Neural progenitor cell (in vitro differentiated cells): ENCODE measurements around the gene LRRN3. TPM values are rescaled to one million over a fixed set of nuclear protein-coding genes. Genes with fewer than 3 reads are reported as not detected.

Experiments
- DNase-seq: peaks from one replicate; pipeline ENCODE4 v3.0.0-alpha.2; 2016; ENCODE audit warnings: low spot score
- H2AFZ ChIP-seq: fragments of 200-600 bp; sonication (generic); replicated peaks from 2 replicates; pipeline ENCODE4 v1.6.1; 2016; ENCODE audit warnings: antibody characterized with exemption
- H3F3A ChIP-seq: fragments of 200-600 bp; sonication (generic); 2 replicates; pipeline ENCODE4 v1.6.1; 2016; ENCODE audit warnings: antibody characterized with exemption, low read depth
- H3K27ac ChIP-seq: fragments of 200-600 bp; sonication (generic); 2 replicates; pipeline ENCODE4 v1.5.1; 2016; ENCODE audit warnings: mild to moderate bottlenecking
- H3K27me3 ChIP-seq: fragments of 200-600 bp; sonication (generic); 2 replicates; pipeline ENCODE4 v1.6.1; 2016; ENCODE audit warnings: mild to moderate bottlenecking, moderate library complexity
- H3K36me3 ChIP-seq: fragments of 200-600 bp; sonication (generic); 2 replicates; pipeline ENCODE4 v1.5.1; 2016
- H3K4me1 ChIP-seq: fragments of 200-600 bp; sonication (generic); 2 replicates; pipeline ENCODE4 v1.6.1; 2016; ENCODE audit warnings: mixed run types
- H3K4me2 ChIP-seq: fragments of 200-600 bp; sonication (generic); 2 replicates; pipeline ENCODE4 v1.6.1; 2016
- H3K4me3 ChIP-seq: fragments of 200-600 bp; sonication (generic); 2 replicates; pipeline ENCODE4 v1.5.1; 2016
- H3K79me2 ChIP-seq: fragments of 200-600 bp; sonication (generic); 2 replicates; pipeline ENCODE4 v1.6.1; 2016; ENCODE audit warnings: low read depth
- H3K9ac ChIP-seq: fragments of 200-600 bp; sonication (generic); 2 replicates; pipeline ENCODE4 v1.6.1; 2016
- H3K9me3 ChIP-seq: fragments of 200-600 bp; sonication (generic); 2 replicates; pipeline ENCODE4 v1.5.1; 2016; ENCODE audit warnings: low read depth
- H4K20me1 ChIP-seq: fragments of 200-600 bp; sonication (generic); 2 replicates; pipeline ENCODE4 v1.6.1; 2016; ENCODE audit warnings: low read depth
- H3K27ac Mint-ChIP-seq: 3 replicates; pipeline ENCODE4 v1.8.0; 2021; ENCODE audit warnings: mixed read lengths
- H3K27me3 Mint-ChIP-seq: 2 replicates; pipeline ENCODE4 v1.8.0; 2022; ENCODE audit warnings: low read depth, mild to moderate bottlenecking, inconsistent platforms, moderate library complexity, mixed read lengths; ENCODE audit not compliant: insufficient read depth
- H3K36me3 Mint-ChIP-seq: 3 replicates; pipeline ENCODE4 v1.8.0; 2021; ENCODE audit warnings: mixed read lengths
- H3K4me1 Mint-ChIP-seq: 3 replicates; pipeline ENCODE4 v1.8.0; 2021; ENCODE audit warnings: mixed read lengths
- H3K4me3 Mint-ChIP-seq: 3 replicates; pipeline ENCODE4 v1.8.0; 2021; ENCODE audit warnings: mild to moderate bottlenecking, moderate library complexity, mixed read lengths
- H3K9me3 Mint-ChIP-seq: 3 replicates; pipeline ENCODE4 v1.8.0; 2020; ENCODE audit warnings: mixed read lengths
- EZH2 ChIP-seq: fragments of 200-600 bp; sonication (generic); IDR thresholded peaks from 2 replicates; pipeline ENCODE4 v1.6.1; 2017; ENCODE audit warnings: antibody characterized with exemption, mild to moderate bottlenecking, moderate library complexity
- EZH2phosphoT487 ChIP-seq: fragments of 200-600 bp; sonication (generic); IDR thresholded peaks from 2 replicates; pipeline ENCODE4 v1.6.1; 2017; ENCODE audit warnings: antibody characterized with exemption
- total RNA-seq: library from RNA; depleted of rRNA; stranded (reverse); fragments of >200 nt; gene quantifications from 2 replicates; pipeline ENCODE4 v1.2.3, GENCODE V29; 2015; ENCODE audit warnings: low replicate concordance
- TF ChIP-seq, protein P1 (sequence below): fragments of 200-600 bp; sonication (generic); IDR thresholded peaks from 2 replicates; pipeline ENCODE4 v1.5.1; 2017; ENCODE audit warnings: antibody characterized with exemption, mild to moderate bottlenecking

The LRRN3 gene
- total RNA-seq, 1 donor from 2014 or later: 2.4 TPM

GRCh38 chr7:111098926-111099250 lies 8.0 kb downstream of the LRRN3 start:
- Histone ChIP-seq H2AFZ (no peak overlapping the region), H3K27ac (no peak overlapping the region), H3K4me1 (peaks cover 56% of the 10 kb centered on the region), H3K27me3 (no peaks in the 10 kb centered on the region), H3K4me2 (no peak overlapping the region), H3K36me3 (no peaks in the 10 kb centered on the region), H3K4me3 (no peak overlapping the region), H3F3A (peaks cover 18% of the 10 kb centered on the region), H3K9ac (no peak overlapping the region), H4K20me1 (no peaks in the 10 kb centered on the region), H3K9me3 (no peaks in the 10 kb centered on the region), H3K79me2 (no peaks in the 10 kb centered on the region)
- no peaks in the 10 kb centered on the region for H3K27me3 Mint-ChIP-seq
- DNase-seq: no peak
- H3K36me3 Mint-ChIP-seq: peaks cover 5% of the 10 kb centered on the region
- H3K27ac Mint-ChIP-seq: no peak overlapping the region
- peaks cover 35% of the 10 kb centered on the region for H3K4me1 Mint-ChIP-seq
- H3K9me3 Mint-ChIP-seq: no peaks in the 10 kb centered on the region
- TF ChIP-seq, protein P1, sequence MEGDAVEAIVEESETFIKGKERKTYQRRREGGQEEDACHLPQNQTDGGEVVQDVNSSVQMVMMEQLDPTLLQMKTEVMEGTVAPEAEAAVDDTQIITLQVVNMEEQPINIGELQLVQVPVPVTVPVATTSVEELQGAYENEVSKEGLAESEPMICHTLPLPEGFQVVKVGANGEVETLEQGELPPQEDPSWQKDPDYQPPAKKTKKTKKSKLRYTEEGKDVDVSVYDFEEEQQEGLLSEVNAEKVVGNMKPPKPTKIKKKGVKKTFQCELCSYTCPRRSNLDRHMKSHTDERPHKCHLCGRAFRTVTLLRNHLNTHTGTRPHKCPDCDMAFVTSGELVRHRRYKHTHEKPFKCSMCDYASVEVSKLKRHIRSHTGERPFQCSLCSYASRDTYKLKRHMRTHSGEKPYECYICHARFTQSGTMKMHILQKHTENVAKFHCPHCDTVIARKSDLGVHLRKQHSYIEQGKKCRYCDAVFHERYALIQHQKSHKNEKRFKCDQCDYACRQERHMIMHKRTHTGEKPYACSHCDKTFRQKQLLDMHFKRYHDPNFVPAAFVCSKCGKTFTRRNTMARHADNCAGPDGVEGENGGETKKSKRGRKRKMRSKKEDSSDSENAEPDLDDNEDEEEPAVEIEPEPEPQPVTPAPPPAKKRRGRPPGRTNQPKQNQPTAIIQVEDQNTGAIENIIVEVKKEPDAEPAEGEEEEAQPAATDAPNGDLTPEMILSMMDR: no peak
- no peak for TF ChIP-seq EZH2phosphoT487
- no peak for TF ChIP-seq EZH2
- no peak overlapping the region for H3K4me3 Mint-ChIP-seq

DNA sequence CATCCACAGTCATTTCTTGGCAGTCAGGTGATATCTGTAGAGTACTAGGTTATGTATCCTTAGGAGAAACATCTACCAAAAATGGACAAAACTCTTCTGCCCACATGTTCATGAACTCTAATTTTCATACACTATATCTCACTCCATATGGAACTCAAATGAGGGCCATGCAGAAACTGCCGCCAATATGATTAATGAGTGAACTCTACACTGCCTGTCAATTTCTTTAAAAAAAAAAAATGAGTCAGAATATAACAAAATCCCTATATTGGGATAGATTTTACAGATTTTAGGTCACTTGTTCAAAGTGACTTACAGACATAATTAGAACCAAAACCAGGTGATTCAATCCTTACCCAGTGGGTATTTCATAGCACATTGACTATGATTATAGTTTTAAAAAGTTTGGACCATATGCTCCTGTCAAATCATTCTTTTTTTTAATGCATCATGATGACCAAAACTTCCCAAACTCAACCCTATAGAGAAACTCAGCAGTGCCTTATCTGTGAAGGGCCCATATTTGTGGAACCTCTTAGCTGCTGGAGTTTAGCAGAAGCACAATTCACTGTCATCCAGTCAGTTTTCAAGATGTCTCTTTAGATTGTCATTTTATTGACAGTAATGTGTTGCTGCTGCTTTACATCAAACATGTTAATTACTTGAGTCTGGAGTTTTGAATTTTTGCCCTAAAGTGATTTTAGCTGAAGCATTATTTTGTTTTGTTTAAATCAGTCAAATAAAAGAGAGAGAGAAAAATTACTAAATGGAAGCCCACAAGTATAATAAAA lies 11.1 kb downstream of the LRRN3 start:
- Mint-ChIP-seq H3K4me1 (peaks cover 19% of the 10 kb centered on the region), H3K27ac (no peak overlapping the region), H3K4me3 (no peak overlapping the region), H3K36me3 (peaks cover 5% of the 10 kb centered on the region), H3K9me3 (no peaks in the 10 kb centered on the region), H3K27me3 (no peaks in the 10 kb centered on the region)
- Histone ChIP-seq H3K9me3 (no peaks in the 10 kb centered on the region), H3K9ac (no peak overlapping the region), H3K27ac (no peak overlapping the region), H3K4me1 (peaks cover 26% of the 10 kb centered on the region), H2AFZ (no peak overlapping the region), H4K20me1 (no peaks in the 10 kb centered on the region), H3K27me3 (no peaks in the 10 kb centered on the region), H3K4me3 (no peak overlapping the region), H3K36me3 (no peaks in the 10 kb centered on the region), H3F3A (peaks cover 10% of the 10 kb centered on the region), H3K4me2 (no peak overlapping the region), H3K79me2 (no peaks in the 10 kb centered on the region)
- DNase-seq: no peak
- no peak for TF ChIP-seq EZH2
- TF ChIP-seq EZH2phosphoT487: no peak
- TF ChIP-seq, protein P1: no peak

DNA sequence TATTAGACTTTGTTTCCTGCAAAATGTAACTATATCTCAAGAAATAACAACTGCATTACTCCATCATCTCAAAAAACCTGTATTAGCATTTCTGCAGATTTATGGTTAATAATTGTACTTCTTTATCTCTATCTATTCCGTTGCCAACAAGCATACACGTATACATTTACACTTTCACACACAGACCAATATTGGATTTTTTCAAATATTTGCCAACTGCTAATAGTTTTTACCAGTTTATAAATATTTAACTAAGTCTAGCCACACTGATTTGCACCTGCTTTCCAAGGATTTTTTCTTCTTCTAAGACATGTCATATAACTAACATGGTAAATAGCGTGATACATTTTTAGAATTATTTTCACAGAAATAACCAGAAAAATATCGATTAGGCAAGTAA lies 12.2 kb downstream of the LRRN3 start:
- Mint-ChIP-seq H3K9me3 (no peaks in the 10 kb centered on the region), H3K27ac (no peak overlapping the region), H3K27me3 (no peaks in the 10 kb centered on the region), H3K36me3 (peaks cover 5% of the 10 kb centered on the region), H3K4me3 (no peak overlapping the region), H3K4me1 (peaks cover 14% of the 10 kb centered on the region)
- Histone ChIP-seq H3K4me3 (no peak overlapping the region), H3K27me3 (no peaks in the 10 kb centered on the region), H4K20me1 (no peaks in the 10 kb centered on the region), H3K36me3 (no peaks in the 10 kb centered on the region), H3K4me1 (peaks cover 16% of the 10 kb centered on the region), H3K9me3 (no peaks in the 10 kb centered on the region), H3K9ac (no peak overlapping the region), H3F3A (no peaks in the 10 kb centered on the region), H2AFZ (no peak overlapping the region), H3K4me2 (no peak overlapping the region), H3K79me2 (no peaks in the 10 kb centered on the region), H3K27ac (no peak overlapping the region)
- TF ChIP-seq, protein P1: no peak
- TF ChIP-seq EZH2 (no peak), EZH2phosphoT487 (no peak)
- DNase-seq: no peak
